Left forelimb (tissue), 1 donor: ENCODE results near the gene PTPN18.
"Not testable (repeated sequence)": the region's sequence is repeated elsewhere in the genome, so short reads cannot be mapped to it uniquely, and the experiment has no call there.

ENCODE experiments used
- DNase-seq: peaks from one replicate; pipeline ENCODE4 v3.0.0-alpha.2; 2018; ENCODE audit warnings: low spot score

Gene PTPN18

DNA sequence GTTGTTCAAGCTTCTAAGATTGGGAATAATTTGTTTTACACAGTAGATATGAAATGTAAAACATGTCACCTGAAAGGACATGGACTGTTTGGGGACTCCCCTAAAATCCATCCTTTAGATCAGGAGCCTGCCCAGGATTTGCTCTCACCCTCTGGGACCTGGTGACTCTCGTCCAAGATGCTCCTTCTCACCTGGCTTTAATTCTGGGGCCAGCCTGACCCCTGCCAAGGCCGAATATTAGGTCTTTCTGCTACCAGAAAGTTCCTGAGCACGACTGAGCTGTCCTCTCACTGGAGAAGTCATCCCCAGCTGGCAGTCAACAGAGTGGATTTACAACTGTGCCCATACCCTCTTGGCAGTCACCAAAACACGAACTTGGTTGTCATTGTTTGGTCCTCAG, 25.3 kb downstream of the PTPN18 start:
- DNase-seq: no peak

DNA sequence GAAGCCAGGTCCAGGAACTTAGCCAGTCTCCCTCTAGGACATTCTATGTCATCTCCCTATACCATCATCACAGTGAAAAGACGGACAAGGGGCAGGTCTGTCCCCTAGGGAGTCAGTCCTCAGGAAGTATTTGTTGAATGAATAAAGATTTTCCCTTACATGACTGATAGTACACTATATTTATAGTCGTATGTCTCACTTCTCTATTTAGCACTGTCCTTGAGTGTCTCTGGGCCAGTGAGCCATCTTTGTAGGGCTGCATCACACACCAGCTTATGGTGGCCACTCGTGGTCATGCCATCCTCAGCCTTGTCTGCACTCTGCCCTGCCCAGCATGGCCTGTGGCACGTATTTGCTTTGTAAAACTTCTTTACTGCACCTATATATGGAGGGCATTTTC, 25.8 kb downstream of the PTPN18 start:
- DNase-seq: no peak

DNA sequence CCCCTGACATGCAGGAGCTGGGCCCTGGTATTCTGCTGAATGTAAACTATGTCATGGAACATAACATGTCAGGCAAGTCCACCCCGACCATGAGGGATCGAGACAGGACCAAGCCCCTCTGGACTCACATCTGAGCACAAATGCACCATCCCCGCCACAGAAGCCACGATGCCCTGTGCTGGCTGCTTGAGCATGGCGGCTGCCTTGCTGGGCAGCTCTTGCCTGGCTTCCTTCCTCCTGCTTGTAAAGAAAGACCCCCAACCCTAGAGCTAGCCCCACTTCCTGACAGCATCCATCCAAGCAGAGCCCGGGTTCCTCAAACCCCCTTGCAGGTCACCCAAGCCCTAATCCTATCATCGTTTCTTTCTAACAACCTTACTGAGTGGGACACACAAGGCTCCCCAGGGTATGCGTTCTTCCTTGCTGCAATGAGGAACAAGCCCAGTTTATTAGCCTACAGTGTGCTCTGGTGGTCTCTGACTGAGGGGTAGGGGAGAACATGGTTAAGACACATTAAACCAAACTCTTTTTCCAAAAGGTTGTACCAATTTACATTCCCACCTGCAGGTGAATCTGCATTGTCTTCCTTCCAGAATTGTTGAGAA, 26.6 kb downstream of the PTPN18 start:
- no peak for DNase-seq

DNA sequence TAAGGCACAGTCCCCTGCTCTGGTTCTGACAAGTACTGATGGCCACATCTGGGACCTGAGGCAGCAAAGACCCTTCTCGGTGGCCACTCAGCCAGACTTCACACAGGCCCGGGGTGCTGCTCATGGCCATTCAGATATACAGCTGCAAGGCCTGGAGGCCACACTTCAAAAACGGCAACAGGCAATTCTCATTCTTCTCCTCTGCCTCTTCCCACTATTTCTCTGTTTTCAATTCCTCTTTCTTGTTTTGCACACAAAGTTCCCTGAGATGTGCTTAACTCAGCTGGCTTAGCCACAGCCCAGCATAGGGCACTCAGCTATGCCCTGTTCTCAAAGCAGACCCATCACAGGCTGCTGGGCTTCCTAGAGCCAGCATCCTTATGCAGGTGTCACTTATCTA, 29.9 kb downstream of the PTPN18 start:
- DNase-seq: no peak

DNA sequence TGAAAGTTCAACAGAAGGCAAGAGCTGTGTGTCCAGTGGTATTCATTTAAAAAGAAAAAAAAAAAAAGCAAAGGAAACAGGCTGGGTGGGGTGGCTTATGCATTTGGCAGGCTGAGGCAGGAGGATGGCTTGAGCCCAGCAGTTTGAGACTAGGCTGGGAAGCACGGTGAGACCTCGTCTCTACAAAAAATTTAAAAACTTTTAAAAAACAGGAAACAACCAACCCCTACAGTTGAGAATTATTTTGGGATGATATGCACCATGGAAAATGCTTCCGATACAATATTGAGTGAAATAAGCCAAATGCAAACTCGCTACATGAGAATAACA, 31.2 kb downstream of the PTPN18 start:
- DNase-seq: no peak

DNA sequence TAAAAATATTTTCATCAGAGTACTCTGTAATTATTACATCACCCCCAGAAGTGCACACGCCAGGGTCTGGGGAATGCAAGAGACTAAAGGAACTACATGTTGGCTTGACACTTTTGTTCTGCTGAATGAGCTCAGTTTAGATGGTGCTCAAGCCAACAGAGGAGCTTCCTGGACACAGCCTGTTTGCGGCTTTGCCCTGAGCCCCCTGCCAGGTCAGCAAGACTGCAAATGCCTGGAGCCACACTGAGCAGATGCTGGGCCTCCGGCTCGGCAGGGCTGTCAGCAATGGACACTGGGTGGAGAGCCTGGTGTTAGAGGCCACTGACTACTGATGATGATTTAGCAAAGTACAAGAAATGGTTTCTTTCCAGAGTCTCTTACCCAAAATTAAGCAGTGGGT, 31.9 kb downstream of the PTPN18 start:
- no peak for DNase-seq

DNA sequence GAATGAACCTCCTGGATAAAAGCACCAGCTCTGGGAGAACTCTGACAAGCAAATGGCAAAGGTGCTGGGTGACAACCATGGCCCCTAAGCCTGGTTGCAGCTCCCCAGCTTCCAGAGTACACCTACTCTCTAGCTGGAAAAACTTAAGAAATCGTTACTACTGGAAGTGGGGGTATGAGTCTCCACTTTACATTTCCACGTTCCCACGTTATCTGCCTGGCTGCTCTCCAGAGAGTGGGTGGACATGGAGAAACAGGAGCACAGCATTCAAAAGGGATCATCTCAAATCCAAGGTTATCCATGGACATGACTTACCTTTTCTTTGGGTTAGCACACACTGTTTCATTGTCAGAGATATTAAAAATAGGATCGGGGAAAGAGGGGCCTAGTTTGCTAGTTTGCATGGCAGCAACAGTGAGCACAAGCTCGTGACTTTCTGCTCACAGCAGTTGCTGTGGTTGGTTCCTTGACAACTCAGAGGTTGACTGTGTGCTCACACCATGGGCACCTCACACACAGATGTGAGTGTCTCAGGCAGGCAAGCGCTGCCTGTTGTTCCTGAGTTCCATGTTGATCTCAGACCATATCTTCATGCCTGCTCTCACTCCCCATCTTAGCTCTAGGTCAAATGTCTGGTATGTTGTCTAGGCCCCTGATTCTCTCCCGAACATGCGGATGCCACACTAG, 32.5 kb downstream of the PTPN18 start:
- no peak for DNase-seq

DNA sequence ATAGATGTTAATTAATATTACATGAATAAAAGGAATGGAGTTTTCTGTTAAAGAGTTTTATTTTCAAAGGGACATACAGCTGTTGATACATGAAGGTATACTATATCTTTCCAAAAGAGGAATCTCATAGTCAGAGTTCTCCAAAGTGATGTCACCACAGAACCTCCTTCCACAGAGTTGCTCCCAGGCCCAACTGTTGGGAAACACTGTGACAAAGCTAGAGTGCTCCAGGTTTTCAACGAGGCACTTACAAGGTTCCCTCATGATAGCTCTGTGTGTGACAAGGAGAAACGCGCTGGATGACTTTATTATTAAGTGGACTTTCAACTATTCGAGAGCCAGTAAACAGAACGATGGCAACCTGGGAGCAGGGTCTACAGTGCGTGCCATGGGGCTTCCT, 33.5 kb downstream of the PTPN18 start:
- DNase-seq: no peak

DNA sequence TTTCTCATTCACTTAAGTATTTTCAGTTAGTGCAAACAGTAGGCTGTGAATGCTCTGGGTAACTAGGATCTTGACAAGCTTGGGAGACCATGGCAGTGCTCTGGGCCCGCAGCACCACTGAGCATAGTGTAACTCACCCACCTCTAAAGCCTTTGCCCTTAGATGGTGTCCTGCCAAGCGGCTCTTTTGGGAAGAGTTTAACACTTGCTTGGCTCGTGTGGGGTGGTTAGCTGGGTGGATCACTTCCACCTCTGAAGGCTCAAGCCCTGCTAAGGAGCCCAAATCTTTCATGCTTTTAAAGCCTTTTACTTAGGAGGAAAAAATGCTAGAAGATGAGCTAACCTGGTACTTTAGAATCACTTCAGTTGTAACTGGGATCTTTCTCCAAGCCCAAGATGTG, 33.9 kb downstream of the PTPN18 start:
- no peak for DNase-seq

DNA sequence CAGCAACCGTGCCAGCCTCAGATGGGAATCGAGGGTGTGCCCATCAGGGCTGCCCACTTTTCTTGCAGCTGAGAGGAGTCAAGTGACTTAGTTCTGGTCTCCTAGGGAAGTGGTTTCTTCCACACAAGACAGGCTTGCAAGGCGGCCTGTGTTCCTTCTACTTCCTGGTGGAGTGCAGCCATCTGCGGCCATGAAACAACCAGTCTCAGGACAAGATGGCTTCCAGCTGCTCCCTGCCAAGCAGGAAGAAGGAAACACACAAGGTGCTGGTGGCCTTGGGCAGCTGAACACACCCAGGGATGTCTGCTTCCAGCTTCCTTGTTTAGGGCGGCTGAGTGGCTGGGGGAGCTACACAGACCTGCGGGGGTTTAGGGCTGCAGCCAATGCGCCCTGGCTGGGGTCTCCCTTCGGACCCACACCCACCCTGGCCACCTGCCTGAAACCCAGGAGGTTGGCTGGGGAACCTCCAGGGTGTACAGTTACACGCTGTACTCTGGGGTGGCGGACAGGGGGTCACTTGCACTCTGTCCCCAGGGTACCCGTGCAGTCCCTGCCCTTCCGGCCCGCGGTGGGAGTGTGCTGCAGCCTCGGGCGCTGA, 34.7 kb downstream of the PTPN18 start:
- DNase-seq: no peak

DNA sequence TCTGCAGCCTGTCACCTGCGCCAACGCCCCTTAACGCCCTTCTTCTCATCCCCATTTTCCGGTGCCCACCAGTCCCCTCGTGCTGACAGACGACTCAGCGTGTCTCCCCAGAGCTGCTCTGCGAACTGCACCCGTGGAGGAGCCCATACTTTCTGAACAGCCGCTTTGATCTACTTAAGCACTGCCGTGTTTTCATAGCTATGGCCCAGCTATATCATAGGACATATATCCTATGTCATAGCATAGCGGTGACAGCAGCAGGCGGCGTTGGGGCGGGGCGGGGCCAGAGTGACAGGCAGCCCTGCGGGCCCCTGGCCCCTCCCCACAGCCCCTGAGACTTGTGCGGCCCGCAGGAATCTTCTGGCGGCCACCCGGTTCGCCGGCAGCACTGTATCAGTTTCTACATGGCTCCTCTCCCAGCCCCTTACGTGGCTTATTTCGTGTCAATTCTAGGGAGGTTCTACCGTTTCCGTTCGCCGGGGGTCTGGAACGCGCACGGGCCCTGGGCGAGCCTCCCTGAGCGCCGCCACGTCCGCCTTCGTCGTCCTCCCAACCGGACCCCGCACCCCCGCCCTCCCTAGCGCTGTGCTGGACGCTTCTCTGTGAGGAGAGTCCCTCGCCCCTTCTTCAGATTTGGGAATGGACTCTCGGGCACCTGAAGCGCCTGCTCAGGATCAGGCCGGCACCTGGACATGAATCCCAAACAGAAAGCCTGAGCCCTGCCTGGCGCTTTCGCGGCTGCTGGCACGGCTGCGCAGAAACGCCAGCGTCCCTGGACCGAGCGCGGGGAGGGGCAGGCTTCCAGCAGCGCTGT, 35.4 kb downstream of the PTPN18 start:
- peak; percentile 86 for DNase-seq

DNA sequence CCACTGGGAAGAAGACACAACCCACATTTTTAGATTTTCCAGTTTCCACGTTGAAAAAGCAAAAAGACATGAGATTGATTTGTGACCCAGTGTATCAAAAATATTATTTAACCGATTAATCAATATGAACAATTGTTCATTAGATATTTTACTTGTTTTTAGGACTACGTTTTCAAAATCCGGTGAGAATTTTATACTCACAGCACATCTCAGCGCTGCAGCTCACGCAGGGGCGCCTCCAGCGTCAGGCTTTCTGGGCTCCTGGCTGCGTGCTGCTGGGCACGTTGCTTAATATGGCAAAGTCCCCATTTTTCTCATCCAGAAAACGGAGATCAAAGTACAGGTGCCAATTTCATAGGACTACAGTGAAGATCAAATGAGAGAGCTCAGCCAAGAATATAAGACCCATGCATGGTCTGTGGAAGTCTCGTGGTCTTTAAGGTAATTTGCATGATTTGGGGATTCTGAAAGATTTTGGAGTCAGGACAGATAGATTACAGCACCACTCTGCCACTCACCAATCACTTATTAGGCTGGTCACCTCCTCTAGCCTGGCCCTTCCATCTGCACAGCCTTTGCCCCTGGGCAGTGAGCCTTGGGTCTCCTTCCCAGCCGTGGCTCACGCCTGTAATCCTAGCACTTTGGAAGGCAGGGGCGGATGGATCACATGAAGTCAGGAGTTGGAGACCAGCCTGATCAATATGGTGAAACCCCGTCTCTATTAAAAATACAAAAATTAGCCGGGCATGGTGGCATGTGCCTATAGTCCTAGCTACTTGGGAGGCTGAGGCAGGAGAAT, 36.2 kb downstream of the PTPN18 start:
- DNase-seq: no peak

DNA sequence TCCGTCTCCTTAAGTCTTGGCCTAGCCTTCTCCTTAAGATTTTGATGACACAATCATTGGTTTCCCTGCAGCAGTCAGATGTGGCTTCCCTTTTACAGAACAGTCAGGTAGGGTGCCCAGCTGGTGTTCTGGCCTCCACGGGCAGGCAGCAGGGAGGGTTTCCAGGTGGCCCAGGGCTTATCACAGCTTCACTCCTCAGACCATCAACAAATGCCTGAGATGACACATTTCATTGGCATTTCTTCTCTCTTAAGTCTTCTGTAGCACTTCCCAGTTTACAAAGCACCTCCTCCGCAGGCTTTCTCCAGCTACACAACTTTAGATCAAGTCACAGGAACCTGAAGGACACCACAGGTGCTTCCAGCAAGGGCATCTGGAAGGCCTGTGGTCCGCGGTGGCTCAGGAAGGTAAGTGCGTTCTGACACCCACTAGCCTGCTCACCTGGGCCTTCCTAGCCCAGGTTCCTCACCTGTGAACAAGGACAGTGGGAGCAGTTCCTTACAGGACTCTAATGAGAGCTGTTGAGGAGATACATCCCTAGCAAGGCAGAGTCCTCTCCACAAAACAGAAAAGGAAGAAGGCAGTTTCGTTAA, 37.6 kb downstream of the PTPN18 start:
- no peak for DNase-seq

DNA sequence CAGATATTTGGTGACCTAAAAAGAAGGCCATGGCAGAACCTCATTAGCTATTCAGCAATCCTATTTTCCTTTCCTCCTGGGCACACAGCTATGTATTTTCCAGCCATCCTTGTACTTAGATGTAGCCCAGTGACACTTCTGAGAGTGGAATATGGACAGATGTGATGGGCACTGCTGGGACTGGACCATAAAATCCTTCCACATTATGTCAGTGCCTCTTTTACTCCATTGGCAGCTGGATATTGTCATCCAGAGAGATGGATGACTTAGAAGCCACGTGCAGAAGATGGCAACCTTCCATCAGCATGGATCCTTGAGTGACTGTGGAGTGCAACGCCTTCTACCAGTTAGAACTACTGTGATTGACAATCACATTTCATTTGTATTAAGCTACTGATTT, 50.4 kb downstream of the PTPN18 start:
- DNase-seq: not testable (repeated sequence)

DNA sequence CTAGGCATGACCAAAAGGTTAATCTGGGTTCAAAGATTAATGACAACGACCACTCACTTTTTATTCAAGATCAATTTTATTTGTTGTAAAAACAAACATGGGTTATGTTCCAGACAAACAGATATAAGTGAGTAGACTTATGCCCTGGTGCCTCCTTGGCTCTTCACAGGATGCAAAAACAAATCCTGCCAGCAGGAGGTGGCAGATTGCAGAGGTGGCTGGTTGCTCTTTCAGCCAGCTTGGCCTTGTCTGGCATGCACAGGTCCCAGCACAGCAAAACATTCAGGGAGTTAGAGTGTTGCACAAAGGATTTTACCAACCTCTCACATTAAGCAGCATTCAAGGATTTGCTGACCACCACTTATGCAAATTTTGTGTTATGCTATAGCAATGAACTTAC, 60.8 kb downstream of the PTPN18 start:
- DNase-seq: not testable (repeated sequence)

DNA sequence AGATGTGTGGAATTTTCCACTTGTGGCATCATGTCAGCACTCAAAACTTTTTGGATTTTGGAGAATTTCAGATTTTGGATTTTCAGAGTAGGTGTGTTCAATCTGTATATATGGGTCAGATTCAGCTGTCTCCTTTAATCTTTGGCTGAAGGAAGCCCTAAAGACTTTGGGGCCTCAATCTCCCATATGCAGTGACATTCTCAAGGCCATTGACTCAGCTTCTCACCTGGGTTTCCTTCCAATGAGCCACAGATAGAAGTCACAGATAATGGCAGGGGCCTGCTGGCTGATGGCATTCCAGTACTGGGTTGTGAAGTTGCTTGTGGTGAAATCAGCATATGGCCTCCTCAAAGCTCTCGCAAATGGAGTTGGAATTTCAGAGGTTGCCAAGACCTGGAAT, 63.0 kb downstream of the PTPN18 start:
- DNase-seq: not testable (repeated sequence)
